ENCODE data around the gene CGB1. TPM values are rescaled to one million over a fixed set of nuclear protein-coding genes. Genes with fewer than 3 reads are reported as not detected.

Gene CGB1
- total and polyA plus RNA-seq, 9 of the 15 experiments (the other 6 are each of a cell fraction or from before 2014, with no cell fraction given) = not detected

GRCh38 chr19:49056101-49056901, 19.6 kb upstream of the CGB1 start (continued):
- TF ChIP-seq NR2C2 (CRISPR knock-in tag; IDR thresholded peaks at IDR 0.05) (no peak), NR2C2 (tag; IDR thresholded peaks at IDR 0.05) (no peak), HDAC1 (IDR thresholded peaks at IDR 0.05) (peak in 1 of 2 experiments; percentile 45; a peak in 1 of 4 replicates), SNIP1 (IDR thresholded peaks at IDR 0.05; ENCODE audit: low read depth) (no peak), SMARCE1 (IDR thresholded peaks at IDR 0.05) (no peak), MYC (IDR thresholded peaks at IDR 0.05; ENCODE audit: low read depth, low read length) (no peak), MYC (CRISPR knock-in tag; IDR thresholded peaks at IDR 0.05; ENCODE audit: borderline replicate concordance, low read depth) (no peak), CTCF (IDR thresholded peaks at IDR 0.05 in 2 of 3, conservative IDR thresholded peaks at IDR 0.05 in 1 of 3; ENCODE audit: insufficient read depth in 2 of 3, low read depth in 1 of 3, low read length in 3 of 3) (peak in 2 of 3 experiments; percentile 18 to 34; a peak in 2 of 6 replicates), MTA3 (IDR thresholded peaks at IDR 0.05; ENCODE audit: borderline replicate concordance) (peak; percentile 64; the same call in 1 of the 2 replicates), UBTF (IDR thresholded peaks at IDR 0.05; ENCODE audit: borderline replicate concordance in 1 of 2, low read depth in 2 of 2, low read length in 2 of 2) (0 out of 4 replicates have a peak, but pooled peaks of 1 of the 2 experiments have one; percentile 71), CXXC5 (CRISPR knock-in tag; IDR thresholded peaks at IDR 0.05) (peak; percentile 64), ZFP36 (IDR thresholded peaks at IDR 0.05; ENCODE audit: low read depth, low read length, partially characterized antibody) (no peak), ARID3A (IDR thresholded peaks at IDR 0.05; ENCODE audit: borderline replicate concordance, low read depth, low read length) (no peak), TEAD1 (CRISPR knock-in tag; IDR thresholded peaks at IDR 0.05) (0 out of 4 replicates have a peak, but pooled peaks of 1 of the 2 experiments have one; percentile 42), TFAP4 (CRISPR knock-in tag; IDR thresholded peaks at IDR 0.05; ENCODE audit: borderline replicate concordance) (peak; percentile 50; the same call in 1 of the 2 replicates), ZFX (CRISPR knock-in tag; IDR thresholded peaks at IDR 0.05) (peak; percentile 21; the same call in 1 of the 2 replicates), MAFK (IDR thresholded peaks at IDR 0.05; ENCODE audit: low read length) (no peak), CEBPG (CRISPR knock-in tag; IDR thresholded peaks at IDR 0.05) (0 out of 2 replicates have a peak, but pooled peaks have one; percentile 24), CEBPG (tag; conservative IDR thresholded peaks at IDR 0.05 in 1 of 2, IDR thresholded peaks at IDR 0.05 in 1 of 2) (no peak)

Data from K562 (cell line).